ENCODE results near the gene CPNE5.
"Not testable (repeated sequence)": the region's sequence is repeated elsewhere in the genome, so short reads cannot be mapped to it uniquely, and the experiment has no call there.

CPNE5 gene

GRCh38 chr6:36813047-36813446 is 26.2 kb downstream of the CPNE5 start:
- DNase-seq, result not testable (repeated sequence)

DNA sequence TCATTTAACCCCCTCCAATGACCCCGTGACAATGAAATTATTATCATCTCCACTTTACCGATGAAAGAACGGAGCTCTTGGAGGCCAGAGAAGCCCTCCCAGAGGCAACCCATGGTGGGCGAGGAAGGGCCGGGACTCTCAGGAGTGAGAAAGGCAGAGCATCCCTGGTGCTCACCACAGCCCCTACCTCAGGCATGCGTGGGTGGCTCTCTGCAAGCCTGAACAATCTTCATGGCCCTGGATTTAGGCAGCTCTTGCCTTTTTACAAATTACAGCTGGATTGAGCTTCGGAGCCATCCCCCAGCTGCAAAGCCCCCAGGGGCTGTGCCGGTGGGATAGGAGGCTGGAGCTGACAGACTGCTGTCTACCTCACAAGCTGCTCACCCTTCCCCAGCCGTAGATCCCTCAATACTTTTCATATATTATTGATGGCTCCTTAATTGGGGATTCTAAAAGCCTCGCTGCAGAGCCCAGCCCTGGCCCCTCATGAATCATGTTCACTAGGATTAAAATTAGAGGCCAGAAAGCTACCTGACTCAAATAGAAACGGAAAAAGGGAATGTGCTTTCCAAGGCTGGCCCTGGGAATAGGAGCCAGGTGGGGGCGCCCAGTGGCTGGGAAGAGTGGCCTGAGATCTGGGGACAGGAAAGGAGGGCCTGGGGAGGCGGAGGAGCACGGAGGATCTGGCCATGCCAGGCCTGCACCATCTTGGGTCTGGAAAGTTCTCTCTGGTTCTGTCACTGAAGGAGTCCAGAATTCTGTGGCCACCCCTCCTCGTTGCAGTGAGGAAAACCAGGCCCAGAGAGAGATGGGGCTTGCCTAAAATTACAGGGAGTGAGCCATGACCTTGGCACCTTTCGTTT is 29.1 kb downstream of the CPNE5 start:
- no peak for DNase-seq

- no peak for DNase-seq
Measured at GRCh38 chr6:36809156-36809555, 30.1 kb downstream of the CPNE5 start.

- DNase-seq, result no peak
Measured at GRCh38 chr6:36808634-36809033, 30.6 kb downstream of the CPNE5 start.

DNA sequence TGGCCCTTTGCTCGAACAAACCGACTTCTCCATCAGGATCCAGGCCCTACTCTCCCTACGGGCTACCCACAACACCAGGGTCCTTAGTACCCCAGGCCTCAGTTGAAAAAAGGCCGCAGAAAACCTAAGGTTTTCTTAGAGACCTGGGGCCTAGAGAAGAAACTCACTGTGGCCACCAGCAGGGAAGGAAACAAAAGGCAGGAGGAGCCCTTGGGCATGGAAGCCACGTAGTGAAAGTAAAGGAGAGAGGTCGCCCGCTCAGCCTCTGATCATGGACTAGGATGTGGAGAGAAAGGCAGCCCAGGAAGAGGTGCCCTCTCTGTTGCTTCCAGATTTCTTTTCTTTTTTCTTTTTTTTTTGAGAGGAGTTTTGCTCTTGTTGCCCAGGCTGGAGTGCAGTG is 31.5 kb downstream of the CPNE5 start:
- no peak for DNase-seq

- DNase-seq, result no peak
Measured at GRCh38 chr6:36807143-36807542, 32.1 kb downstream of the CPNE5 start.

GRCh38 chr6:36805917-36806316 is 33.3 kb downstream of the CPNE5 start:
- DNase-seq, result no peak

GRCh38 chr6:36805096-36805797 is 34.0 kb downstream of the CPNE5 start:
- no peak for DNase-seq

DNA sequence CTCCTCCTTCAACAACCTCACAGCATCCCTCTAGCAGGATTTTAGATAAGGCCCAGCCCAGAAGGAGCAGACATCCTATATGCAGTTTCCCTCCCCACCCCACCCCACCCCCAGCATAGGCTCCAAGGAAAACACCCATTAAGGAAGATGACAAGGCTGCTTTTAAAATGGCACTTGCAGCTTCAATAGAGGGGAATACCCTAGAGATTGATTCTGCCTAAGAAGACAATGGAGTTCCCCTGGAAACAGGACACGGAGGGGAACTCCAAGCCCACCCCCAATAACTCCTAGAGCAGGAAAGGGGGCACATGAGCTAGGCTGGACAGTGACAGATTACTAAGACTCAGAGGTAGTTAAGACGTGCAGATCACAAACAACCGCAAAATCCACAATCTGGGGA is 34.7 kb downstream of the CPNE5 start:
- no peak for DNase-seq

DNA sequence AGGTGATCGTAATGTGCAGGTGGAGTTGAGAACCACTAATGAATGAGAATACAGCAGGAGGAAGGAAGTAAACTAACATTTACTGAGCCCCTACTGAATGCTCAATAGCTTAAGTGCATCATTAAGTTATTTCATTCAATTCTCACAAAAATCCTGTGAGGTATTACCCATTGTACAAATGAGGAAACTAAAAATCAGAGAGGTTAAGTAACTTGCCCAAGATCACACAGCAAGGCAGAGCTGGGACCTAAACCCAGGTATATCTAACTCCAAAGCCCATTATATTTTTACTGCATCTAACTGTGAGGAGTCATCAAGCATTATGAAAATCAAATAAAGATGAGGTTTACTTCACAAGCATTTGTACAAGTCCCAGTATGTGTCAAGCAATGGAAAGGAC is 35.3 kb downstream of the CPNE5 start:
- DNase-seq, result no peak

DNA sequence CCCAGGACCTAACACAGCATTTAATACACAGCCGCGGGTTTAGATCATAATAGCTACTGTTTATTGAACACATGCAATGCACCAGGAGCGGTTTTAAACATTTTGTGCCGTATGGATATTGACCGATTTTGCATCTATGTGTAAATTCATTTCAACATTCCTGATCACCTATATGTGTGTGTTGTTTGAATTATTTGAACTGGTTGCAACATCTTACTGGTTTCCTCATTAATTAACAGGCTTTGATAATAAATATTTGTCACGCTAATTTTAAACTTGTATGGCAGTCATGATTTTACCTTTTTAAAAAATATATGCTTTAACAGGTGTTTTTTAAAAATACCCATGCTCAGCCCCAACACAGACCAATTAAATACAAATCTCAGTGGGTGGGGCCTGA is 35.8 kb downstream of the CPNE5 start:
- no peak for DNase-seq

GRCh38 chr6:36800223-36801076 is 38.8 kb downstream of the CPNE5 start:
- DNase-seq, result peak; percentile 59

DNA sequence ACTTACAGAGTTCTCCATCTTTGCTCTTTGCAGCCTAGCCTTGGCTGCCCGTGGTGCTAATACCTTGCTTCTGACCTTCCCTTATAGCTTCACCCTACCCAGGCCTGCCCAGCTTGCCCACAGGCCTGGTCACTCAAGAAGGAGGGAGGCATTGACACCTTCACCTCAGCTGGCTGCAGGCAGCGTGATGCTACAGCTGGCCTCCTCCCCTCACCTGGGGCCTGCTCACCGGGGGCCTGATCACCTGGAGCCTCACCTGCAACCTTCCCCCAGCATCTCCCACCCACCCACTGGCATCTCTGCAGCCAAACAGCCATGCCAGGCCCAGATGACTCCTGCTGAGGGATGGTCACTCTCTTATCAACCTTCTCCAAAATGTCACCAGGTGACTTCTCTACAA is 40.4 kb downstream of the CPNE5 start:
- no peak for DNase-seq

GRCh38 chr6:36797653-36798052 is 41.6 kb downstream of the CPNE5 start:
- DNase-seq, result no peak

DNA sequence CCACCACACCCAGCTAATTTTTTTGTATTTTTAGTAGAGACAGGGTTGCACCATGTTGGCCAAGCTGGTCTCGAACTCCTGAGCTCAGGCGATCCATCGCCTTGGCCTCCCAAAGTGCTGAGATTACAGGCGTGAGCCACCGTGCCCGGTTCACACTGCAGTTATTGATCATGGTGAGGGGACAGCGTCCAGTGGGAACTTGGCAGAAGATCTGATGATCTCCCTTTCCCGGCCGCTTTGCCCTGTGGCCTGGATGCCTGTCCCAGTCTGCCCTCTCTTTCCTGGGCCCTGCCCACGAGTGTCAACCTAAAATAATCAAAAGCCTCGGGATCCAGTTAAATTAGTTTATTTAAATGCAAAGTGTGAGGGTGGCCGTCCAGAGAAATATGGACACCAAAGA is 42.2 kb downstream of the CPNE5 start:
- no peak for DNase-seq

- no peak for DNase-seq
Measured at GRCh38 chr6:36794713-36795065, 44.6 kb downstream of the CPNE5 start.

- no peak for DNase-seq
Measured at GRCh38 chr6:36793913-36794712, 45.1 kb downstream of the CPNE5 start.

DNA sequence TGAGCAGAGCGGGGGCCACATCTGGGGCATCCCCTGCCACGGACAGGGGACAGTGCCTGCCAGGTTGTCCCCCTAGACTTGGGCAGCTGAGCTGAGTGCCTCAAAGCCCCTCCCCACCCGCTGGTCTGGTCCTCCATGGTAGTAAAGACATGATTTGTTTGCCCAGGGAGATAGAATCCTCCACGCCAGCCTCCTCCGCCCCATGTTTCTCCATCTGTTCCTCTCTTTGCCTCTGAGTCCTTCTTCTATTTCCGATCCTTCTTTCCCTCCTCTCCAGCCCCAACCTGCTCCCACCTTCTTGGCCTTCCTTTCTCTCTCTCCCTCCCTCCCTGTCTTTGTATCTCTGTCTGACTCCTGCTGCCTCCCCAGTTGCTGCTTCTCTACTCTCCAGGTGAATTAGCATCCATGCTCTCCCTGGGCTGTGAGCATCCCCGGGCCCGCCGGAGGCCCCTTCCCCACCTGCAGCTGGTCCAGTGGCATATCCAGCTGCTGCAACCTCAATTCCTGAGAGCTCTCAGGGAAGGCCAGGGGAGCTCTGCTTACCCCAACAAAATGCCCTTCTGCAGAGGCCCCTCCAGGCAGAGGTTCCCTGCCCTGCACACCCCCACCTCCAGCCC is 45.8 kb downstream of the CPNE5 start:
- DNase-seq, result no peak

DNA sequence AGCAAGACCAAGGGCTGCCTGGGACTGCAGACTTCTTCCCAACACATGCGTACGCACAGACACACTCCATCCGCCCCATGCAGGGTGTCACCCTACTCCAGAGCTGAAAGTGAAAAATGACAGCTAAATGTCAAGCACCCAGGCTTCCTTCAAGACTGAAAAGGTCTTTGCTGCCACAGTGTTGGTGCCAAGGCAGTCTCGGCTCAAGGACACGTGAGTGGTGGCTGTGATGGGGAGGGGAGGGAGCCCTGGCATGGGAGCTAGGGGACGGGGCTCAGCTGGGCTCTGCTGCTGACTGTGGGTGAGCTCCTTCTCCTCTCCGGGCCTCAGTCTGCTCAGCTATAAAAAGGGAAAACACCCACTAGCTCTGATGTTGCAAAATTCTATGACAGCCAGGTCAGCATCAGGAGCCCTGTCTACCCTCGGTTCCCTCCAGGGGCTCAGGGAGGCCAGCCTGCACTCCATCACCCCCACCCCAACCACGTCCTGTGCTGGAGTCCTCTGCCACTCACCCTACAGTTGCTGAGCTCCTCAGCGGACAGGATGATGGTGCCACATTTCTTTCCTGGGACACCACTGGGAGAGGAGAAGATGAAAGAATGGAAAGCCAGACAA is 47.6 kb downstream of the CPNE5 start:
- no peak for DNase-seq

DNA sequence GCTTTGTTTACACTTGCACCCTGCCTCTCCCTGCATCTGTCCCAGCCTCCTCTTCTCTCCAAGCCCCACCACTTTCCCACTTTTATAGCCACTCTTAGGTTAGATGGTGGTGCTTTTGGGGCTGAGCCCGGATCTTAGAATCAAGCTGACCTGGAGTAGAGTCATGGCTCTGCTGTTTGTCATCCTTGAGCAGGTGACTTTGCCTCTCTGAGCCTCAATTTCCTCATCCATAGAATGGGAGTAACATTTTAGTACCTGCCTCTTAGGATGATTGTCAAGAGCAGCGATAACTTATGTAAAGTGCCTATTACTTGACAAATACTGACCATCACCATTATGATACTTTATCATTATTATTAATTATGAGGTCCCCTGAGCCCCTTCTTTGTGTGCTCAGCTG is 48.2 kb downstream of the CPNE5 start:
- DNase-seq, result no peak

DNA sequence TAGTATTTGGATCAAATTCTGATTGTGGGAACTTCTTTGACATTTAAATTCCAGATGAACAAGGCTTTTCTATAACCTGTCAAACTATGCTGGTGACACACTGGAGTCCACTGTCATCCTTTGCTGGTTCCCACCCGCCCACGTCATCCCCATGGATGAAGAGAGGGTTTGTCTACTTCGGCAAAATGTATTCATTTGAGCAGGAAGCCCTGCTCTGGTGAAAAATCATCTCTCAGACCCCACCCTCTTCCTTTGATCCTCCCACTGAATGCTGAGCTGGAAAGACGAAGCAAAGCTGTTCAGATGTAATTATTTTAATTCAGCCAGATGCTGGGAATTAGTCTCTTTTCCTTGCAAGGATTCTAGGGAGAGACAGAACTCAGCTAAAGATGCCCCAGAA is 50.5 kb downstream of the CPNE5 start:
- no peak for DNase-seq

DNA sequence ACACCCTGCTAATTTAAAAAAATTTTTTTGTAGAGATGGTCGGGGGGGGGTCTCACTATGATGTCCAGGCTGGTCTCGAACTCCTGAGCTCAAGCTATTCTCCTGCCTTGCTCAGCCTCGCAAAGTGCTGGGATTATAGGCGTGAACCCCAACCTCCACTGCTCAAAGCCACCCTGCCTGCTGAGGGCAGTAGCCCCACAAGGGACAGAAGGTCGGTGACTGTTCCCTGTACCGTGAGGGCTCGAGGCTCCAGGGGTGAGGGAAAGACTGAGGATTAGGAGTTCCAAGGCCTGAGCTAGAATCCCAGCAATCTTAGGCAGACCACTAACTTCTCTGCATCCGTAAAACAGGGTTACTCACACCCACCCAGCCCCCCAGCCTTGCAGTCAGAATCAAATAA is 51.1 kb downstream of the CPNE5 start:
- no peak for DNase-seq
